ENCODE measurements around the gene PPP2R5D. TPM values are rescaled to one million over a fixed set of nuclear protein-coding genes. Genes with fewer than 3 reads are reported as not detected.
A peak's percentile ranks its signal among the peaks of the same experiment; 100 is the strongest.

PPP2R5D gene
- total and polyA plus RNA-seq, 9 of the 15 experiments (the other 6 are each of a cell fraction or from before 2014, with no cell fraction given), result 1.3 to 96.1 (median 38.4) TPM

- TF ChIP-seq CUX1 (CRISPR knock-in tag; IDR thresholded peaks at IDR 0.05) (no peak), HNRNPL (IDR thresholded peaks at IDR 0.05; ENCODE audit: low read depth, low read length) (no peak), HIVEP1 (CRISPR knock-in tag; IDR thresholded peaks at IDR 0.05) (no peak), ZBTB9 (CRISPR knock-in tag; IDR thresholded peaks at IDR 0.05) (no peak), SIX5 (IDR thresholded peaks at IDR 0.05; ENCODE audit: borderline replicate concordance in 1 of 2, insufficient read depth in 1 of 2, low read depth in 1 of 2, low read length in 2 of 2) (0 out of 4 replicates have a peak, but pooled peaks of 1 of the 2 experiments have one; percentile 24), SMARCE1 (IDR thresholded peaks at IDR 0.05) (peak; percentile 46), FOXA1 (IDR thresholded peaks at IDR 0.05; ENCODE audit: borderline replicate concordance) (no peak), CTCFL (IDR thresholded peaks at IDR 0.05; ENCODE audit: borderline replicate concordance, insufficient read depth, low read depth, low read length, poor library complexity, severe bottlenecking) (no peak), POLR2AphosphoS5 (IDR thresholded peaks at IDR 0.05; ENCODE audit: control insufficient read depth, insufficient read depth, low read depth, low read length) (peak; percentile 94), MAZ (CRISPR knock-in tag; conservative IDR thresholded peaks at IDR 0.05 in 1 of 2, IDR thresholded peaks at IDR 0.05 in 1 of 2) (peak; percentile 38 to 65), RBM14 (IDR thresholded peaks at IDR 0.05; ENCODE audit: borderline replicate concordance, insufficient read depth, low read depth, low read length) (no peak), BRD4 (IDR thresholded peaks at IDR 0.05) (no peak), ZNF445 (CRISPR knock-in tag; IDR thresholded peaks at IDR 0.05; ENCODE audit: low read depth) (no peak), NBN (IDR thresholded peaks at IDR 0.05; ENCODE audit: low read depth) (peak; percentile 93), SMARCA4 (IDR thresholded peaks at IDR 0.05) (no peak), C11orf30 (IDR thresholded peaks at IDR 0.05; ENCODE audit: low read depth) (peak; percentile 99), ZNF668 (CRISPR knock-in tag; IDR thresholded peaks at IDR 0.05) (no peak), ZNF165 (CRISPR knock-in tag; IDR thresholded peaks at IDR 0.05; ENCODE audit: borderline replicate concordance) (0 out of 2 replicates have a peak, but pooled peaks have one; percentile 32), HNRNPH1 (optimal IDR thresholded peaks at IDR 0.05; ENCODE audit: low read depth, low read length) (no peak)
Measured at GRCh38 chr6:43059168-43060033, 75.0 kb downstream of the PPP2R5D start, which contains the start of the genes KLC4 and MRPL2 (continued).

Data from K562 (cell line).